Panc1 (cell line): ENCODE results near the gene THAP9. TPM values are rescaled to one million over a fixed set of nuclear protein-coding genes. Genes with fewer than 3 reads are reported as not detected.

Source experiments
- ATAC-seq: fragments of 200-7000 bp; cut with Tn5 transposase; 2 replicates; pipeline ENCODE4 v1.9.1; 2020; ENCODE audit warnings: mild to moderate bottlenecking, moderate library complexity
- BruUV-seq: library from RNA; stranded (reverse); fragments of 400-500 nt; replicated peaks from 2 replicates; lab custom pipeline; 2021; lab: Mats Ljungman, UMichigan
- CTCF ChIA-PET: fragments of 300-600 bp; sonication (Branson Sonifier 250); formaldehyde crosslinking; loops from one replicate; lab custom pipeline; 2022; ENCODE audit warnings: antibody characterized with exemption; lab: Charles Lee
- POLR2A ChIA-PET: fragments of 300-600 bp; sonication (Branson Sonifier 250); formaldehyde crosslinking; loops from one replicate; lab custom pipeline; 2022; ENCODE audit warnings: antibody characterized with exemption; lab: Charles Lee
- DNase-seq: peaks from one replicate; pipeline ENCODE4 v3.0.0-alpha.2; 2010; ENCODE audit warnings: low read depth, low spot score
- H3K27ac ChIP-seq: 2 replicates; pipeline ENCODE4 v1.5.1; 2011; ENCODE audit warnings: mild to moderate bottlenecking, low read length, inconsistent platforms
- H3K27me3 ChIP-seq: fragments of 200-500 bp; sonication (Bioruptor generic); 2 replicates; pipeline ENCODE4 v1.6.0; 2014; ENCODE audit warnings: low read length, inconsistent platforms; ENCODE audit not compliant: control insufficient read depth, insufficient read depth
- H3K36me3 ChIP-seq: fragments of 200-500 bp; sonication (Bioruptor generic); 2 replicates; pipeline ENCODE4 v1.5.1; 2014; ENCODE audit warnings: inconsistent platforms, mild to moderate bottlenecking, low read length, moderate library complexity; ENCODE audit not compliant: control insufficient read depth, insufficient read depth
- H3K4me1 ChIP-seq: 2 replicates; pipeline ENCODE4 v1.5.1; 2011; ENCODE audit warnings: inconsistent platforms, mild to moderate bottlenecking, low read length, moderate library complexity; ENCODE audit not compliant: control insufficient read depth, insufficient read depth
- H3K4me3 ChIP-seq, 2 experiments: 2 replicates each; pipeline ENCODE4 v1.5.1; 2011 to 2012; ENCODE audit warnings: low read depth in 2 of 2, low read length in 2 of 2, mild to moderate bottlenecking in 2 of 2, inconsistent platforms in 1 of 2, moderate library complexity in 1 of 2
- H3K9me3 ChIP-seq: fragments of 200-500 bp; sonication (Bioruptor generic); 2 replicates; pipeline ENCODE4 v1.5.1; 2014; ENCODE audit warnings: low read depth, mild to moderate bottlenecking, inconsistent platforms, low read length, moderate library complexity; ENCODE audit not compliant: control insufficient read depth, insufficient read depth
- CTCF ChIP-seq: fragments of 450-650 bp; IDR thresholded peaks from 2 replicates; pipeline ENCODE4 v1.5.1; 2017; ENCODE audit warnings: mild to moderate bottlenecking
- POLR2AphosphoS5 ChIP-seq: IDR thresholded peaks from 2 replicates; pipeline ENCODE4 v1.6.1; 2012; ENCODE audit warnings: mild to moderate bottlenecking, low read depth, low read length, moderate library complexity
- REST ChIP-seq, 2 experiments: IDR thresholded peaks; 2 replicates each; pipeline ENCODE4 v1.6.1; 2011 to 2012; ENCODE audit warnings: low read depth in 2 of 2, control low read depth in 1 of 2, low read length in 1 of 2, mild to moderate bottlenecking in 1 of 2, moderate library complexity in 1 of 2; ENCODE audit not compliant: insufficient read depth in 1 of 2
- SIN3A ChIP-seq: IDR thresholded peaks from 2 replicates; pipeline ENCODE4 v1.6.1; 2012; ENCODE audit warnings: low read depth, mild to moderate bottlenecking, low read length, moderate library complexity, borderline replicate concordance; ENCODE audit not compliant: insufficient read depth
- TCF7L2 ChIP-seq: IDR thresholded peaks from 2 replicates; pipeline ENCODE4 v1.6.1; 2011; ENCODE audit warnings: mild to moderate bottlenecking, low read depth, low read length, inconsistent platforms
- in situ Hi-C: cut with HindIII; loops from 2 replicates; pipeline ENCODE4 v1.10.0; 2016; ENCODE audit warnings: low sequenced_read_pairs, low pct_unique_long_range_greater_than_20kb
- intact Hi-C: fragments of 100-400 bp; cut with micrococcal nuclease; formaldehyde crosslinking; loops from one replicate; pipeline ENCODE4 v1.10.0; 2022; ENCODE audit not compliant: unreplicated experiment
- total RNA-seq: library from RNA; stranded (reverse); gene quantifications from one replicate; pipeline ENCODE4 v1.2.1, GENCODE V29; 2021; ENCODE audit not compliant: unreplicated experiment

The THAP9 gene
- total RNA-seq, 1 experiment from 2014 or later, result 3.0 TPM

DNA sequence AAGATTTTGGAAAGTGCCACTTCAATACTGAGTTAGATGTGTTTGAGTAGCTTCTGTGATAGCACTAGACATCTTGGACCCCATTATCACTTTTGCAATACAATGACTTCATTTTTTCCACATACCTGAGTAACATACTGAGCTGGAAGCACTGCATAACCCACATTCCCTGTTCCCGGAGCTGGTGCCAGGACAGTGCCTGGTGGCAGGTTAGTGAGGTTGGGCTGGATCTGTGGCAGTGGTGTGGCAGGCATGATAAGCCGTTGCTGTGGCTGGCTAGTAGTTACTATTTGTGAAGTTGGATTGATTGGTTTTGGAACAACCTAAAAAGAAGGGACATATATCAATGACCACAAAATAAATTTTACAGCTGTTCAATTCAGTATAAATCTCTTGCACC lies 38.9 kb downstream of the THAP9 start:
- Histone ChIP-seq H3K27ac (no peak overlapping the region), H3K4me1 (no peaks in the 10 kb centered on the region), H3K4me3 (no peak overlapping the region), H3K27me3 (no peaks in the 10 kb centered on the region), H3K36me3 (peaks cover 7% of the 10 kb centered on the region; the same call in 1 of the 2 replicates), H3K9me3 (no peaks in the 10 kb centered on the region)
- DNase-seq (no peak), ATAC-seq (no peak)
- intact Hi-C loops (no loop called here), in situ Hi-C loops (no loop called here)
- POLR2A ChIA-PET, result no interaction called here
- no TSS peak for BruUV-seq
- CTCF ChIA-PET, result no interaction called here
- TF ChIP-seq SIN3A (no peak), POLR2AphosphoS5 (no peak), TCF7L2 (no peak), CTCF (no peak), REST (IDR thresholded peaks at IDR 0.05; ENCODE audit: insufficient read depth in 1 of 2, low read depth in 2 of 2, low read length in 1 of 2) (no peak)

- BruUV-seq, result no TSS peak
- Histone ChIP-seq H3K27ac (no peak overlapping the region), H3K9me3 (no peaks in the 10 kb centered on the region), H3K4me1 (no peaks in the 10 kb centered on the region), H3K27me3 (no peaks in the 10 kb centered on the region), H3K36me3 (no peaks in the 10 kb centered on the region), H3K4me3 (no peak overlapping the region)
- in situ Hi-C loops (no loop called here), intact Hi-C loops (no loop called here)
- ATAC-seq (no peak), DNase-seq (no peak)
- TF ChIP-seq POLR2AphosphoS5, result no peak
- no peak for TF ChIP-seq CTCF
- no peak for TF ChIP-seq TCF7L2
- no peak for TF ChIP-seq SIN3A
- TF ChIP-seq REST (IDR thresholded peaks at IDR 0.05; ENCODE audit: insufficient read depth in 1 of 2, low read depth in 2 of 2, low read length in 1 of 2), result no peak
- ChIA-PET CTCF (no interaction called here), POLR2A (no interaction called here)
These were observed 47.0 kb downstream of the THAP9 start for GRCh38 chr4:82947498-82947897.
